GM19455 (cell line): Measurements from ENCODE around the gene EVPL.
"Not testable (repeated sequence)": the region's sequence is repeated elsewhere in the genome, so short reads cannot be mapped to it uniquely, and the experiment has no call there.

Experiments
- ATAC-seq: cut with Tn5 transposase; IDR thresholded peaks from one replicate; pipeline ENCODE4 v1.9.1; 2021; ENCODE audit not compliant: unreplicated experiment

Gene EVPL

DNA sequence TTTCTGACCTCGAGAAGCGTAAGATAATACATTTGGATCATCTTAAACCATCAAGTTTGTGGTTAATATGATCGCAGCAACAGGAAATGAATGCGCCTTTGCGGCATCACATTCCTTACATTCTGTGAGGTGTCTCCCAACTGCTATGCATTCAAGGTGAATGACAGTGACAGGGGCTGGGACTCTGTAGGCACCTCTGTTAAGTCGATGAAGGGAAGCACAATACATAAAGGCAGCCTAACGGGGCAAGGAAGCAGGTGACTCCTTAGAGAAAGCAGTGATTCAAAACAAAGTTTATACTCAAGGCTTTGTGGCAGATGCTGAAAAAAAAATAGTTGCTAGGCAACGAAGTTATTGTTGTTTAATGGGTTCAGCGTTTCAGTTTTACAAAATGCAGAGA is 21.6 kb upstream of the EVPL start:
- no peak for ATAC-seq

DNA sequence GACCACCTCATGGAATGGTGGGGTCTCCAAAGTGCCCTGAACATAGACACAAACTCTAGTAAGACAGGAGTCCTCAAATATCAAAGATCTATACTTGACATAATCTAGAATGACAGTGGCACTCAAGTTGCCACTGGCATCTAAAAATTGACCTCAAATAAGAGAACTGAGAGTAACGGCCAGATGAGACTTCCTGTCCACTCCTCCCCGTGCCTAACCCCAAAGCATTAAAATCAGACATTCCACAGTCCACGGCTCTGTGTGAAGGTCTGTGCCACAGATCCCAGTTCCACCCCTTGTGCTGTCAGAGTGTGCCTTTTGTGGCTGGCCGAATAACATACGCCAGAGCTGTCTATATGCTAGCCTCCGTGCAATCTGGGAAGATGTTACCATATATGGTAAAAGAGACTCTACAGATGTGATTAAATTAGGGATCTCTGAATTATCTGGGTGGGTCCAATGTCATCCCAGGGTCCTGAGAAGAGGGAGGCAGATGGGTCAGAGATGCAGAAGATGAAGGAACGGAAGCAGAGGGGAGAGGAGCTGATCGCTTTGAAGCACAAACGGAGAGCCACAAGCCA is 21.0 kb upstream of the EVPL start:
- ATAC-seq, result no peak

DNA sequence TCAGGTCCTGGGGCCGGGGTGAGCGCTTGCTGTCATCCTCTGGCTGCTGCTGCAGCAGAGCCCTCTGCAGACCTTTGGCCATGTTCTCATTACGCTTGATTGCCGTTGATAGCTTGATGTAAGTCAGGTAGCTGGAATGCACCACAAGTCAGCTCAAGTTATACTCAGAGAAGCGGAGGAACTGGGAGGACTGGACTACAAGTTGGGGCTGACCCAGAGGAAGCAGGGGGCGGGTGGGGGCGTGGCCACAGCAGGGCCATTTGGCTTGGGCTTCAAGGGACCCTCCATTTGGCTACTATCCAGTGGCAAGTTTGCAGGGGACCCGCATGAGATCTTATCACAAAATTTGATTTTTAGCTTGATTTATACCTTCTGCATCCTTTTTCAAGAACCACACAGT is 19.0 kb upstream of the EVPL start:
- ATAC-seq, result no peak

DNA sequence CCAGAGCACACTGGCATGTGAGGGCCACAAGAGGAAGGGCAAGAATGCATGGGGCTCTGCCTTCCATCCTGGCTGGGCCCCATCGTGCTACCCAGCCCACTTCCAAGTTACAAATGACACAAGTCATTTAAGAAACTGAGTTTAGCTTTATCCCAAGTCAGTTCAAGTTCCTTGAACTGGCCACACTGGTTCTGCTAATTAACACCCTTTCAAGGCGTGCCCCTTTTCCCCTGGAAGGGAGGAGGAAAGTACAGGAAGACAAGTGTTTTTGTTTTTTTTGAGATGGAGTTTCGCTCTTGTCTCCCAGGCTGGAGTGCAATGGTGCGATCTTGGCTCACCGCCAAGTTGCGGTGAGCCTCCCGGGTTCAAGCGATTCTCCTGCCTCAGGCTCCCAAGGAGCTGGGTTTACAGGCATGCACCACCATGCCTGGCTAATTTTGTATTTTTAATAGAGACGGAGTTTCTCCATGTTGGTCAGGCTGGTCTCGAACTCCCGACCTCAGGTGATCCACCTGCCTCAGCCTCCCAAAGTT is 17.4 kb upstream of the EVPL start:
- ATAC-seq, result not testable (repeated sequence)

DNA sequence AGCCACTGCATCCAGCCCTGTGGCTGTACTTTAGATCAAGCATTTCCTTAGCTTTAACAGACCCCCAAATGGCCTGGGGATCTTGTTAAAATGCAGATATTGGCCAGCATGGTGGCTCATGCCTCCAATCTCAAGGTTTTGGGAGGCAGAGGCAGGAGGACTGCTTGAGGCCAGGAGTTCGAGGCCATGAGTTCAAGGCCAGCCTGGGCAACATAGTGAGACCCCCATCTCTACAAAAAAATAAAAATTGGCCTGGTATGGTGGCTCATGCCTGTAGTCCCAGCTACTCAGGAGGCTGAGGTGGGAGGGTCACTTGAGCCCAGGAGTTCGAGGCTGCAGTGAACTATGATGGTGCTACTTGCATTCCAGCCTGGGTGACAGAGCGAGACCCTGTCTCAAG is 15.8 kb upstream of the EVPL start:
- ATAC-seq, result not testable (repeated sequence)

DNA sequence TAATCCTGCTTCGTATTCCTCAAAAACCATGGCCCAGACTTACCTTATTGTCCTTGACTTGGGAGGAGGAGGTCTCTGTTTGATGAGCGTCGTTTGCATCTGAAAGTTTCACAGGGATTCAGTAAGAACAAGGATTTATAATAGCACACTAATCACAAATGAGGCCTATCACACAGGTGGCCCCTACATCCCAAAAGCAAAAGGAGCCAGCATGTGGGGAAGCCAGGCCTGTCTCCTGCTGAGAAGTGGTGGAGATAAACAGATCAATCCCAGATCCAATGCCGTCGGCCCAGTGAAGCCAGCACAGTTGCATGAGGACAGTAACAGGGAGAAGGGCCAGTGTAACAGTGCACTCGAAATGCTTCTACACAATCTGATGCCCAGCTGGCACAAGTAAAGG is 13.3 kb upstream of the EVPL start:
- no peak for ATAC-seq

DNA sequence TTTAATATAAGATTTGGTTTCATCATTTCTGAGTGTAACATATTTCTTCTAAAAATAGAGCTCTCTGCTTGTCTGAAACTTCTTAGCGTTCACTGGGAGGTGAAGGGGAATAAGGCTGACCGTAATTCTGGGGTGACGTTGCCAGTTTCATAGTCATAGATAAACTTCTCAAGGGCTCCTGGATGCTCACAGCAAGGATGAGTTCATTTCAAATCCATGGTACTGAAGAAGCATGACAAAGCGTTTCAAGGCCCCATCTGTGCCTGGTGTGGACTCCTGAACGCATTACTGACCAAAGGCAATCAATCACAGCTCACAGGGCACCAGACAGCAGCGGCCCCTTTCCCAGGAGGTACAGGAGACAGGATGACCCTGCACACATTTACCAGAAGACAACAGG is 12.0 kb upstream of the EVPL start:
- ATAC-seq, result no peak

DNA sequence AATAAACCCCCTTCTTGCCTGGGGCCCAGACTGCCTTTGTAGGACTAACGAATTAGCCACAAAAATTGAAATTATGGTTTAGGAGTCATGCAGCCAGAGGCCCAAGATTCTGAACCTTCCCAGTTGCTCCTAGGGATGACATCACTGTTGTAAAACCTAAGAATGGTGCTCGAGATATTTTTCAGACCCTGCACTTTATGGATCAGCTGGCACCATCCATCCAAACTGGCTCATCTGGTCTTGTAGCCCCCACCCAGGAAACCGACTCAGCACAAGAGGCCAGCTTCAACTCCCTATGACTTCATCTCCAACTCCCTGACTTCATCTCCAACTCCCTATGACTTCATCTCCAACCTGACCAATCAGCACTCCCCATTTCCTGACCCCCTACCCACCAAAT is 10.9 kb upstream of the EVPL start:
- no peak for ATAC-seq

DNA sequence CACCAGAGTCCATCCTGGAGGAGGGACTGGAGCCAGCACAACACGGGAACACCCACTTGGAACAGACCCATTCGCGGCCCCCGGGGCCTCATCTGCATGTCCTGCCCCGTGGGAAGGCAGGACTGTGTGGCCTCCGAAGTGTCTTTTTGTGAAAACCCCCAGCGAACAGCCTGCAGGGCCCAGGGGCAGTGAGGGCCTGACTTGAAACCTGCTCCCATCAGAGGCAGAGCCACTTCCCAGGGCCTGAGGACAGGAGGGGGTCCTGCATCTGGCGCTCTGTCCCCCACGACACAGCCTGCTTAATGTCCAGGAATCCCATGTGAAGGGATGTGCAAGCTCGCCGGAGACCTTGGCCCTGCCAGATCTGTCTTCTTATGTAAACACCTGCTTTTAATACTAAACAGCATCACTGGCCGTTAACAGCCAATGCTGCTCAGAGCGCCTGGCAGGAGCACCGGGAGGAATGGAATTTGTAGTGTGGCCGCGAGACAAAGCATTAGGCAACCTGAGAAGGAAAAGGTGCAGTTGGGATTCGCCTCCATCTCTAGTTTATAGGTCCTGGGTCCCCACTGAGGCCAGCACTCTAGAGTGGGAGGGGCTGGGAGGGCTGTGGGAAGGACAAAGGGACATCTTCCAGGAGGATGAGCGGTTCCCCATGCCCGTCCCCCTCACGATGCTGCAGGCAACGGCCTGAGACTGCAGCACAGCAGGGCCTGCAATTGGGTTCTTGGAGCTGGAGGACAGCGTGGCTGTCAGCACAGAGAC is 9.6 kb upstream of the EVPL start:
- no peak for ATAC-seq

DNA sequence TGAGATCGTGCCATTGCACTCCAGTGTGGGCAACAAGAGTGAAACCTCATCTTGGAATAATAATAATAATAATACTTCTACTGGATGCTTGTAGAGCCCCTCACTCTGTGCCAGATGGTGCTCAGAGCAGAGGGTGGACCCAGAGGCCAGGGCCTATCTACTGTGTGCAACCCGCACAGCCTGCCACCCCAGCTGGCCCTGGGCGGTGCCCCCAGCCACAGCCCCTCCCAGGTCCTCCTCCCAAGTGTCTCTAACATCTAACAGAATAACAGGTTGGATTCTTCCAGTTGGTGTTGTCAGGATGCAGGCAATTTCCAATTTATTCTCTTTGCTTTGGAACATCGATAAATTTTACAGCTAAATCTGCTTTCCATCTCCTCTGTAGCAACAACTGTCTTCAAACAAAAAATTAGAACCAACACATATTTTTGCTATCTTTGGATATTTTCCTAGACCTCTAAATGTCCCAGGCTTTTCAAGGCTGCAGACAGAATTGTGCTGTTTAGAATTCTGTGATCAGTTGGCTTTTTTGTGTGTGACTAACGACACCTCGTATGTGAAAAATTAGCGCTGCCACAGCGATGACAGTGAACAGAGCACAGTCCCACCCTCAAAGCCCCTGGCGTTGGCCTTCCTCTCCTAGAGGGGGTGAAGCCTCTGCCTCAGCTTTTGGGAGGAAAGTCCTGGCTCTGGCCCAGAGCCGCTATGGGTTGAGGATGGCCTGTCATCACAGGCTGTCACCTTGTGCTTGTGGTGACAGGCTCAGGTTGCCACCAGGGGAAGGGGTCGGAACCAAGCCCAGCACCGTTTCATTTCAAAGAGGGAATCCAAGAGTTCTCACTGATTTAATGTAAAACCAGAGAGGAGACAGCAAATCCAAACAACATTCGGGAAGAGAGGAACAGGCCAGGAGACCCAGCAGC is 7.6 kb upstream of the EVPL start:
- no peak for ATAC-seq

DNA sequence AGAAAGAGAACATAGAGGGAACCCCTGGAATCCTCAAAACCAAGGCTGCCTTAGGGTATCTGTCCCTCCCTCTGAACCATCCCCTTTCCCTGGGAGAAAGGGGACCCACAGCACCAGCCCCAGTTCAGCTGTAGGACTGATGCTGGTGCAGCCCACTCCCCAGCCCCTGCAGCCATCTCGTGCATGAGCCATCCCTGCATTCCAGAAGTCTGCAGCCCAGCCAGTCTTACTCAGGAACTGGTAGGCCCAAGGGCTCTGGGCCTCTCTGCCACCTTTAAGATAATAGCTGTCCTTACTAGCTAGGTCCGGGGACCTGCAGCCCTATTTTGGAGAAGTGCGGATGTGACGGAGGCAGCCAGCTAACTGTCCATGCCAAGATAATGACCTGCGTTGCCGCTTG is 6.0 kb upstream of the EVPL start:
- no peak for ATAC-seq

DNA sequence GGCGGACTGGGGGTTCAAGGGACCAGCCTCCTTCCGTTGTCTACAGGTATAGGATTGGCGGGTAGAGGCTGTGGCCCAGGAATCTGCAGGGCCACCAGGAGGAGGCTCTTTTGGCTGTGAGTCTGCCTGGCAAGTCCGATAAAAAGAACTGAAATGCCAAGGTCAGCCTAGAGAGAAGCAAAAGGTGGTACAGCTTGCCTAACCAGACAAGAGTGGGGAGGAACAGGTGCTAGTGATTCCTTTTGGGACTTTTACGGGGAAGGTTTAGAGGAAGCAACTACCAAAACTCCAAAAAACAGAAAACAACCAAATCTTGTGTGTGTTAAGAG is 5.6 kb upstream of the EVPL start:
- no peak for ATAC-seq

DNA sequence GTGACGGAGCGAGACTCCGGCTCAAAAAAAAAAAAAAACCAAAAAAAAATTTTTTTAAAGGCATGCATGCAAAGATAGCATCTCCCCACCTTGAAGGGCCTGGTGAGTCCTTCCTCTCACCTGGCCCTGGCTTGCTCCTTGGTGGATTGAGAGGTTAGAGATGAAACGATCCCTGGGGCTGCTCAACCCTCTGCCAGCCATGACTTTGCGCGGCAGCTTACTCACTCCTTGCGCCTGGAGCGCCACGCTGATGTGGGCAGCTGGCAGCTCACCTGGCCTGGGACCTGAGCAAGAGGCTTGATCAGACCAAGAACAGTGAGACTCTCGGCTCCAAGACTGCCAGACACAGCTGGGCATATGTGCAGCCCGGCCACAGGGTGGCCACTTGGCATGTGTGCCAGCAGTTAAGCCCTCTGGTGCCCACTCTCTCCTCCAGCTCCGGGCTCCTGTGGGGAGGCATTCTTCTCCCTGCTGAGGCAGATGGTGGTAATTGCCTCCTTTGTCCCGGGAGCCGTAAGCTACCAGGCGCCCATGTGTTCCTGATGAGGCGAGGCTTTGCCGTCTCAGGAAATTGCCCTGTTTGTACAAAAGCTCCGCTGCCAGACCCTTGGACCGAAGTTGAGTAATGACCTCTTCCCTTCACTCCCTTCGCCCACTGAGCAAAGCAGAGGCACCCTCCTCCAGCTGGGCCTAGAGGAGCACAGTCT is 5.1 kb upstream of the EVPL start:
- ATAC-seq, result no peak

DNA sequence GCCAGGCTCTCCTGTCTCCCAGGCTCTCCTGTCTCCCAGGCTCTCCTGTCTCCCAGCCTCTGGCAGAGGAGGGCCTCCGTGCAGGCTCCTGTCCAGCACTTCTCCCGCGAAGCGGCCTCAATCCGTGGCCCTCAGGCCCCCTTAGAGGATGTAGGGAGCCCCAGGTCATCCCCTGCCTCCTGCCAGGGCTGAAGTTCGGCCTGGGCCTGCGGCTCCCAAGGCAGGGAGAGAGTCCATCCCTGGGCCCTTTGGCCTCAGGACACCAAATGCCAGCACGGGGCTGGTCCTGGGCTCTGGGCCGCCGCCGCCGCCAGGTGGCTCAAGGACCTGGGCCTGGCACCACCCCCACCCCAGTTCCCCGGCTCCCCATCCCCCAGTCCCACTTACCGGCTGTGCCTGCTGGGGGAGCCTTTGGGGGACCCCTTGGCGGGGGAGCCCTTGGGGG is 370 bp downstream of the EVPL start:
- ATAC-seq, result no peak

DNA sequence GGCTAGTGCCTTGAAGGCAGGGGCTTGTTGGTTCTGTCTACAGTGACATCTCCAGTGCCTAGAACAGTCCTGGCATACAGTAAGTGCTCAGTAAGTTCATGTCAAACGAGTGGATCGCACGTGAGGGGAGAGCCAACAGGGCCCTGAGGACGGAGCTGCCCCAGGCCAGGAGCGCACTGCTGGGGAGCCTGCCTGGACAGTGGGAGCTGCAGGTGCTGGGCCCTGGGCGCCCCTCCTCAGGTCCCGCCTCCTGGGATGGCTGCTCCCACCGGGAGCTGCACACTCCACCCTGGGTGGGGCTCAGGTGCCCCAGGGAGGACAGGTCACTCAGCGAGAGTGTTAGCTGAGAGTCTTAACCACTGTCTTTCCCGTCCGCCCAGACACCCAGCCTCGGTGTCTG is 1.8 kb downstream of the EVPL start:
- ATAC-seq, result no peak

DNA sequence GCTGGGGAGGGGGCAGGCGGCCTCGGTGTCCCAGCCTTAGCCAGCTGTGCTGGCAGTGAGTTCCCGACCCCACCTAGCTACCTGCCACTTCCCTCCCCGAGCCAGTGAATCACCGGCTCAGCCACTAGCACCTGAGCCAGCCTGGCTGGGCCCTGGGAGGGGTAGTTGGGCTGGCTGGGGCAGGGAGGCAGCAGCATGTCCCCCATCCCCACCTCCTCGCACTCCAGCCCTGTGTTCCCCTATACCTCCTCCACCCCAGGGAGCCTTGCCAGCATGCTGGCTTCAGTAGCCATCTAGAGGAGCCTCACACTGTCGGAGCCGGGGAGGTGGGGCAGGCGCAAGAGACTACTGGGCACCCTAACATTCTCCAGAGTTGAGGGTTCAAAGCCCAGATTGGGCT is 2.8 kb downstream of the EVPL start:
- no peak for ATAC-seq

DNA sequence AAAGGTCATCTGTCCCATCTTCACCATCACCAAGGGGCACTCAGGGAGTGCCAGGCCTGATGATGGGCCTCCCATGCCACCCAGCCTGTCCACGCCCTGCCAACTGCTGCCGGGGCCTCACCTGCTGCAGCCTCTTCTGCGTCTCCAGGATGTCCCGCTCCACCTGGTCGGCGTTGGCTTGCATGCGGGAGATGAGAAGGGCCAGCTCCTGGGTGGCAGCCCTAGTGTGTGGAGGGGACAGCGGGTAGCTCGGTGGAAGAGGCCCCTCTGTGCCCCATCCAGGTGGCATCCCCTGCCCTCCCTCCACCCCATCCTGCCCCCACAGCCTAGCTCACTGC is 3.2 kb downstream of the EVPL start:
- no peak for ATAC-seq

DNA sequence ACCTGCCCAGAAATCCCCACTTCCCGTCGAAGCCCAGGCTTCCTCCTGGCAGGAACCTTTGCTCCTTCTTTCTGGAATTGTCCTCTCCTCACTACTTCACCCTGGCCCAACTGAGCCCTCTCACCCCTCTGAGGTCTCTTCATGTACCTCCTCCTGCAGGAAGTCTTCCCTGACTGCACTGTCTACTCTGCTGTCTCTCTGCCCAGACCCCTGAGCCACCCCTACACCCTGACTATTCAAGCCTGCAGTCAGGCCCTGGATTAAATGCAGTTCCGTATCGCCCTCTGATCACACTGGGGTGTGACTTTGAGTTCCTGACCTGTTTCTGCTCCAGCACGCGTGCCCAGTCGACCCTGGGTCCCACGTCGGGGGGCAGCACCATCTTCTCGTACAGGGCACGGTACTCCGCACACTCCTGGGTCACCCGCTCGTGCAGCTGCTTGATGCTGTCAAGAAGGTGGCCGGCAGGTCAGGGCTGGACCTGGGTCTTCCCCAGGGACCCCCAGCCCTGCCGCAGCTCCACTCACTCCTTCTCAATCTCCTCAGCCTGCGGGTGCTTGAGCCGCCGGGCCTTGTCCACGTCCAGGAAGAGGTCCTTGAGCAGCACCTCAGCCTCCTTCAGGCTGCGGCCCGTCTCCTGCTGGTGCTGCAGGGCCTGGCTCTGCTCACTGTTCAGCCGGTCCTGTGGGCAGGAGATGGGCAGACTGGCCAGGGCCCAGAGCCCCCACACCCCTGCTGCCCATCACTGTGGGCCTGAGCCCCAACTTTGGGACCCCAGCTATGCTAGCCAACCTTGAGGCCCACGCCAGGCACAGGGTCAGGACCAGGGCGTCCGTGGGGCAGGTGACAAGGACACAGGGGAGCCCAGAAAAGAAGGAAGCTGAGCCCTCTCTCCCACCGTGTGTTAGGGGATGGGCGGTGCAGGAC is 3.9 kb downstream of the EVPL start:
- ATAC-seq, result no peak

DNA sequence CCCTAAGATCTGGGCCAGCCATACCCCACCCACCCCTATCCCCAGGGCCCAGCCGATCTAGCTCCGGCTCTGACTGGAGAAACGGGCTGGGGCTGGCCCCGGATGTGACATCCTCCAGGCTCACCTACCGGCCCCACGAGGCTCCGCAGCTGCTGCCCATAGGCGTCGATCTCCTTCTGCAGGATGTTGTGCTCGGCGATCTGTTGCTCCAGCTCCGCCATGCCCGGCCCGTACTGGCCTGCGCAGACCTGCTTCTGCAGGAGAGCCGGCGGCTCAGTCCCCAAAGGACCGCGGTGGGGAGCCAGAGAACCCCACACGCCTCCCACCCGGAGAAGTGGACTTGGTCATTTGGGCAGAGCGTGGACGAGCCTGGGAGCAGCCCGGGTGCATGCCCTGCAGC is 4.8 kb downstream of the EVPL start:
- ATAC-seq, result no peak

DNA sequence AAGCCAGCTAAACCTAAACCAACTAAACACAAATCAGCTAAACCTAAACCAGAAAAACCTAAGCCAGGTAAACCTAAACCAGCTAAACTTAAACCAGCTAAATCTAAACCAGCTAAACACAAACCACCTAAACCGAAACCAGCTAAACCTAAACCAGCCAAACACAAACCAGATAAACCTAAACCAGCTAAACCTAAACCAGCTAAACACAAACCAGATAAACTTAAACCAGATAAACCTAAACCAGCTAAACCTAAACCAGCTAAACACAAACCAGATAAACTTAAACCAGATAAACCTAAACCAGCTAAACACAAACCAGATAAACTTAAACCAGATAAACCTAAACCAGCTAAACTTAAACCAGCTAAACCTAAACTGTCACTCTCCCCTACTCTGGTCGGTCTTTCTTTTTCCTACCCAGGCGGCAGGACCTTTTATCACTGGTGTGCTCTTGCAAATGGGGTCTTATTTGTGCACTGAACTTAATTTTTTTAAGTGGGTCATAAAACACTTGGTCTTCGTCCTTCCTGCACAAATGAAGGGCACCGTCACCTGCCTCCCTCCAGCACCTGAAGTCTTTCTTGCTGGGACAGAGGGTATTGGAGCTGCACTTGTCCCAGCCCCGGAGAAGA is 7.2 kb downstream of the EVPL start:
- ATAC-seq, result no peak
